Gastrocnemius medialis (tissue), 4 donors: ENCODE data around the gene CLEC4C.

Experiments used
- POLR2A ChIP-seq, 2 donors: fragments of 450-650 bp; IDR thresholded peaks; one replicate each; pipeline ENCODE4 v1.6.1; 2017; ENCODE audit warnings: antibody characterized with exemption in 2 of 2, mild to moderate bottlenecking in 2 of 2, moderate library complexity in 2 of 2
- TF ChIP-seq, protein P1 (sequence below), 5 experiments: fragments of 450-650 bp in 3 of 5; fragments of 200-600 bp in 2 of 5; sonication (generic) in 2 of 5; IDR thresholded peaks in 4 of 5; conservative IDR thresholded peaks in 1 of 5; 1 replicate in 4 of 5; 2 replicates in 1 of 5; pipeline ENCODE4 v1.5.1; 2016 to 2019; ENCODE audit warnings: antibody characterized with exemption in 5 of 5, mild to moderate bottlenecking in 3 of 5, moderate library complexity in 3 of 5

DNA sequence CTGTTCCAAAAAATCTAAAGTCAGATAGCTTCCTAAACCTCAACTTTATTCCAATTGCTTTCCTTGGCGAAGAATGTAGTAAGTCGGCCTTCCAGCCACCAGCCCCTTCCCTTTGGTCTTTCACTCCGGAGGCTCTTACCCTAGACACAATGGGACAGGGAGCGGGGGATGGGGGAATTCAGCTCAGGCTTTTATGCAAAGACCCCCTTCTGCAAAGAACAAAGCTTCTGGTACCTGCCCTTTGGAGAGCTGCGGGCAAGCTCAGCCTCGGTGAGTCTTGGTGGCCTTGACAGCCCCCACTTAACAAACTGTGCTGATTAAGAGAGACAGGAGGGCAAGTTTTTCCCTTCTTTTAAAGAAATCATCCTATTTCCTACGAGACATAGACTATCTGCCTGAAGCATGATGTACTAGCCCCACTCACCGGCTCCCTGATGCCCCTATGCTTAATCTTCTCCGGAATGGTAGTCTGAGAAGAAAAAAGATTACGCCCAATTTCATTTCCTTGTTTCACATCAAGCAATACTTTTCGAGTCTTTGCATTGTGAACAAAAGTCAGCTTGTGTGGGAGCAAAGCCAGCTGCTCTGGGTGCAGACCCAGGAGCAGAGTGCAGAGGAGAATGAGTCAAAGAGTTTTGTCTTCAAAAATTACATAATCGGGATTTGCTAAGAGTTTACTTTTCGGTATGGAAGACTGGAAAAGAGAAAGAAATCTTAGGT, 40.6 kb upstream of the CLEC4C start:
- no peak for TF ChIP-seq POLR2A (IDR thresholded peaks at IDR 0.05)
- TF ChIP-seq, protein P1, sequence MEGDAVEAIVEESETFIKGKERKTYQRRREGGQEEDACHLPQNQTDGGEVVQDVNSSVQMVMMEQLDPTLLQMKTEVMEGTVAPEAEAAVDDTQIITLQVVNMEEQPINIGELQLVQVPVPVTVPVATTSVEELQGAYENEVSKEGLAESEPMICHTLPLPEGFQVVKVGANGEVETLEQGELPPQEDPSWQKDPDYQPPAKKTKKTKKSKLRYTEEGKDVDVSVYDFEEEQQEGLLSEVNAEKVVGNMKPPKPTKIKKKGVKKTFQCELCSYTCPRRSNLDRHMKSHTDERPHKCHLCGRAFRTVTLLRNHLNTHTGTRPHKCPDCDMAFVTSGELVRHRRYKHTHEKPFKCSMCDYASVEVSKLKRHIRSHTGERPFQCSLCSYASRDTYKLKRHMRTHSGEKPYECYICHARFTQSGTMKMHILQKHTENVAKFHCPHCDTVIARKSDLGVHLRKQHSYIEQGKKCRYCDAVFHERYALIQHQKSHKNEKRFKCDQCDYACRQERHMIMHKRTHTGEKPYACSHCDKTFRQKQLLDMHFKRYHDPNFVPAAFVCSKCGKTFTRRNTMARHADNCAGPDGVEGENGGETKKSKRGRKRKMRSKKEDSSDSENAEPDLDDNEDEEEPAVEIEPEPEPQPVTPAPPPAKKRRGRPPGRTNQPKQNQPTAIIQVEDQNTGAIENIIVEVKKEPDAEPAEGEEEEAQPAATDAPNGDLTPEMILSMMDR (IDR thresholded peaks at IDR 0.05 in 4 of 5, conservative IDR thresholded peaks at IDR 0.05 in 1 of 5): no peak
